ENCODE measurements around the gene CSMD2.
A peak's percentile ranks its signal among the peaks of the same experiment; 100 is the strongest.

CSMD2 gene

DNA sequence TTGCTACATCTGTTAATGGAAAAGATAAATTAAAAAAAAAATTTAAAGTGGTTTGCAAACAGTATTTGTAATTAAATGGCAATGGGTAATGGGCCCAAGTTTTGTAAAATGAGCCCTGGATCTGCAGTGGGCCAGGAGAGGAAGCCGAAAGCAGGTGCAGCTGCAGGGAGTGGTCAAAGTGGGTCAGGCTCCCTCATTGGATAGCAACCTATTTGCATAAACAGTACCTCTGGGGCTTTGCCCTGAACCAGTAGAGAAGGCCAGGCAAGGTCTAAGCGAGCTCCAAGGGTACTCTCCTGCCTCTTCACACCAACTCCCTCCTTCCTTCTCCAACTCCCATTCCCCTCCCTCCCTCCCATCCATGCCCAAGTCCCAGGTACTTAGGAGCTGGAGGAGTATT lies 162.2 kb downstream of the CSMD2 start:
- no peak overlapping the region for H3K27ac ChIP-seq (ENCODE audit: low read depth, low read length, severe bottlenecking)
- WGBS, 2 experiments (ENCODE audit: insufficient coverage in 2 of 2): 63 to 88% methylated on average over 1 of the region's 2 CpGs
- no peaks in the 10 kb centered on the region for H3K4me1 ChIP-seq (ENCODE audit: control insufficient read depth, insufficient read depth, low read length, poor library complexity, severe bottlenecking)
- H3K9me3 ChIP-seq (ENCODE audit: control insufficient read depth, low read length): no peaks in the 10 kb centered on the region
- no peaks in the 10 kb centered on the region for H3K36me3 ChIP-seq (ENCODE audit: control insufficient read depth, insufficient read depth, low read length)
- H3K4me3 ChIP-seq (ENCODE audit: extremely low read depth, insufficient read depth, low read length, poor library complexity, severe bottlenecking): no peak overlapping the region

DNA sequence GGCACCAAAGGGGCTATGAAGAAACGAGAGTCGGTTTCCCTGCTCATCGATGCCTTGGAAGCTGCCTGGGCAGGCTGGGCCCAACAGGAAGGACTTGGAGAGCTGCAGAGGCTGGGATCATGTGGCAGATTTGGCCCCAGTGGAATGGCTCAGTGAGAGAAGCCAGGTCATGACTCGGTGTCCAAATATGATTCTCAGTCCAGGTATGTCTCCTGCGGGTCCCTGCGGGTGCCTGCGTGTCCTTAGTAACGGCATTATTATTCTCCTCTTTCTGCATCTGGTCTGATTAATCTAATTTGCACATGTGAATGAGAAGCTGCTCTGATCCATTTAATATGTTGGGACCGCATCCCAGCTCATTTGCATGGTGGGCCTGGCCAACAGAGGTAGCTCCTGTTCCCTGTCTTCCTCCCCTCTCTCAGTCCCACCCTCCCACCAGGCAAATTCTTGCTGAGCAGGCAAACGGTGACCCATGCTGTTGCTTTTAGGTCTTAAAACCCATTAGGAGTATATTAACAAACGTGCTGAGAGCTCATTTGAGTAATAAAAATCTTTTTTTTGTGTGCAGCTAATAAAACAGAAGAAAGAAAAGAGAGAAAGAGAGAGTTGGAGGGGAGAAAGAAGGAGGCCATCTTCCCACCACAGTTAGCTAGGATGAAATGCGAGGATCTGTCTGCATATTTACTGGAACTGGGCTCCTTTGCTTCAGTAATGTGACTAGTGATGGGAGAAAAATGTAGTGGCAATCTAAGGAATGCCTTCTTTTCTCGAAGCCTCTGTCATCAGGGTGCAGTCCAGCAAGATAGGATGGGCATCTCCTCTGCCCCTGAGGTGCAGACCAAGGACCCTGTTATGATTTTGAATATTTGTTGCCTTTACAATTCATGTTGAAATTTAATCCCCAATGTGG lies 167.6 kb downstream of the CSMD2 start:
- H3K27ac ChIP-seq (ENCODE audit: low read depth, low read length, severe bottlenecking): no peak overlapping the region

DNA sequence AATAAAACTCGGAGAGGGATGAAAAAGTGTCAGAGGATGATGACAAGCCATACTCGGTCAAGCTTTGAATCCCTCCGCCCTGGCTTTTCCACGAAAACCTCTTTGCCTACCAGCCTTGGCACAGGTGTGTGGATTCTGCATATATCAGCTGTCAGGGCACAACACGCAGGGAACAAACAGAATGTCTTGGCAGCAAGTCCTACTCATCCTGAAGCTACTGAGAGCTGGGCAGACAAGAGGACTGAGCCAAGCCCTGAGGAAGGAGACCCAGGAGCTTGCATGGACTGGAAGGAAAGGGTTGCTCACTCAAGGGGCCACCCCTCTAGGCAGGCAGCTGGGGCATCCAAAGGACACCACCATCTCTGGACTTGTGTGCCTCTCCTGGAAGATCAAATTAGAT lies 168.7 kb downstream of the CSMD2 start:
- Histone ChIP-seq H3K27ac (ENCODE audit: low read depth, low read length, severe bottlenecking) (no peak overlapping the region), H3K4me3 (ENCODE audit: extremely low read depth, insufficient read depth, low read length, poor library complexity, severe bottlenecking) (no peak overlapping the region), H3K36me3 (ENCODE audit: control insufficient read depth, insufficient read depth, low read length) (no peaks in the 10 kb centered on the region), H3K4me1 (ENCODE audit: control insufficient read depth, insufficient read depth, low read length, poor library complexity, severe bottlenecking) (no peaks in the 10 kb centered on the region), H3K9me3 (ENCODE audit: control insufficient read depth, low read length) (no peaks in the 10 kb centered on the region)
- 100% methylated on average over 4 to 5 of the region's 5 CpGs for WGBS, 2 experiments (ENCODE audit: insufficient coverage in 2 of 2)

More for the DNA sequence above, 167.6 kb downstream of the CSMD2 start:
- WGBS, 2 experiments (ENCODE audit: insufficient coverage in 2 of 2): 84 to 87% methylated on average over 10 to 12 of the region's 13 CpGs
- Histone ChIP-seq H3K9me3 (ENCODE audit: control insufficient read depth, low read length) (no peaks in the 10 kb centered on the region), H3K4me3 (ENCODE audit: extremely low read depth, insufficient read depth, low read length, poor library complexity, severe bottlenecking) (no peak overlapping the region), H3K4me1 (ENCODE audit: control insufficient read depth, insufficient read depth, low read length, poor library complexity, severe bottlenecking) (no peaks in the 10 kb centered on the region), H3K36me3 (ENCODE audit: control insufficient read depth, insufficient read depth, low read length) (no peaks in the 10 kb centered on the region)

DNA sequence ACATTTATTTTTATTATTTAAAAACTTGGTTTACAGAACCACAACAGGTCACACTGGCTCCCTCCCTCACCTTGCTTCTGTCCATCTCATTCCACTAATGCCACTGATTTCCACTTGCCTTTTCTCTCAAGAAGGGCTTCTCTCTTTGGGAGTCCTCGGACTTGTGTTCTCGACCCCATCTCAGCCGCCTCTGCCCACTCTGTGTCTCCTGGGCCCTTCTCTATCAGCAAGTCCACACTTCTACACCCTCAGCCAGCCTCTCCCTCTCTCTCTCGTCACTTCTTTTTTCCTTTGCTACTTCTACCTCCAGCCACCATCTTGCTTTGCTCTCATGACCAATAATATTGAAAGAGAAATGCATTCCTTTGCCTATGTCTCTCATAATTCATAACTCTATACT lies 171.7 kb downstream of the CSMD2 start:
- no peak overlapping the region for H3K4me3 ChIP-seq (ENCODE audit: extremely low read depth, insufficient read depth, low read length, poor library complexity, severe bottlenecking)
- no peaks in the 10 kb centered on the region for H3K4me1 ChIP-seq (ENCODE audit: control insufficient read depth, insufficient read depth, low read length, poor library complexity, severe bottlenecking)
- WGBS, 2 experiments (ENCODE audit: insufficient coverage in 2 of 2): 94 to 98% methylated on average over 4 of the region's 4 CpGs
- H3K9me3 ChIP-seq (ENCODE audit: control insufficient read depth, low read length): no peaks in the 10 kb centered on the region
- no peaks in the 10 kb centered on the region for H3K36me3 ChIP-seq (ENCODE audit: control insufficient read depth, insufficient read depth, low read length)
- H3K27ac ChIP-seq (ENCODE audit: low read depth, low read length, severe bottlenecking): no peak overlapping the region

DNA sequence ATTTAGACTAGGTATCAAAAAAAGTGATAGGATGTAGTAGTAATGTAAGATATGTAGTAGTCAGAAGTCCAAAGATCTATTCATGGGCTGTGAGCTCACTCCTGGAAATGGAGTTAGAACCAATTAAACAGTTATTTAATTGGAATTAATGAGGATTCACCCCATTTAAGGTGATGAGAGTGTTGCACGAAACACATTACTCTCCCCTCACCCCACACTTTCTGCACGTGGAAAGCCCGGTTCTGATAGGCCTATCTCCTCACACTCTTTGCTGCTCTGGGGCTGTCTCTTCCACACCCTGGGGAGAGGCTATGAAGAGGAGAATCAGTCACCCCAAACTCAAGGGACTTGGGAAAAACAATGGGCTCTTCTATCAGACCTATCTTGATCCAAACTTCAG lies 174.7 kb downstream of the CSMD2 start:
- Histone ChIP-seq H3K4me1 (ENCODE audit: control insufficient read depth, insufficient read depth, low read length, poor library complexity, severe bottlenecking) (peaks cover 14% of the 10 kb centered on the region), H3K36me3 (ENCODE audit: control insufficient read depth, insufficient read depth, low read length) (no peaks in the 10 kb centered on the region), H3K9me3 (ENCODE audit: control insufficient read depth, low read length) (no peaks in the 10 kb centered on the region), H3K4me3 (ENCODE audit: extremely low read depth, insufficient read depth, low read length, poor library complexity, severe bottlenecking) (no peak overlapping the region), H3K27ac (ENCODE audit: low read depth, low read length, severe bottlenecking) (no peak overlapping the region)
- WGBS, 2 experiments (ENCODE audit: insufficient coverage in 2 of 2): no CpG with 5 or more reads among the region's 3 CpGs

DNA sequence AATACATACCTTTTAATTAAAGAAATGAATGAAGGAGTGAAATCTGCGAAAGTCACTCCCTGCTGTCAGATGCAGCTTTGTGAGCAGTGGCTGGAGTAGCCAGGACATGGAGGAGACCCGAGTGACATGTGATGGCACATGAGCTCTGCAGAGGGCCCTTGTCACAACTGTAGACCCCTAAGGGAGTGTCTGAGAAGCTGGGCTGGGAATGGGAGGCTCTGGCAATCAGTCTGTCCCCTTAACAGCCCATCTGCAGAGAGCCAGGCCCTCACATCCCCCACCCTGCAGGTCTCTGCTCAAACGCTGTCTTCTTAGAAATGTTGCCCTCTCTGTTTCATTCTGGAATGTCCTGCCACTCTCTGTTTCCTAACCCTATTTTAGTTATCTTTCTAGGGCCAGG lies 176.9 kb downstream of the CSMD2 start:
- 79 to 83% methylated on average over 2 to 3 of the region's 3 CpGs for WGBS, 2 experiments (ENCODE audit: insufficient coverage in 2 of 2)
- H3K4me1 ChIP-seq (ENCODE audit: control insufficient read depth, insufficient read depth, low read length, poor library complexity, severe bottlenecking): peaks cover 19% of the 10 kb centered on the region
- H3K4me3 ChIP-seq (ENCODE audit: extremely low read depth, insufficient read depth, low read length, poor library complexity, severe bottlenecking): no peak overlapping the region
- H3K9me3 ChIP-seq (ENCODE audit: control insufficient read depth, low read length): no peaks in the 10 kb centered on the region
- no peaks in the 10 kb centered on the region for H3K36me3 ChIP-seq (ENCODE audit: control insufficient read depth, insufficient read depth, low read length)
- H3K27ac ChIP-seq (ENCODE audit: low read depth, low read length, severe bottlenecking): no peak overlapping the region

DNA sequence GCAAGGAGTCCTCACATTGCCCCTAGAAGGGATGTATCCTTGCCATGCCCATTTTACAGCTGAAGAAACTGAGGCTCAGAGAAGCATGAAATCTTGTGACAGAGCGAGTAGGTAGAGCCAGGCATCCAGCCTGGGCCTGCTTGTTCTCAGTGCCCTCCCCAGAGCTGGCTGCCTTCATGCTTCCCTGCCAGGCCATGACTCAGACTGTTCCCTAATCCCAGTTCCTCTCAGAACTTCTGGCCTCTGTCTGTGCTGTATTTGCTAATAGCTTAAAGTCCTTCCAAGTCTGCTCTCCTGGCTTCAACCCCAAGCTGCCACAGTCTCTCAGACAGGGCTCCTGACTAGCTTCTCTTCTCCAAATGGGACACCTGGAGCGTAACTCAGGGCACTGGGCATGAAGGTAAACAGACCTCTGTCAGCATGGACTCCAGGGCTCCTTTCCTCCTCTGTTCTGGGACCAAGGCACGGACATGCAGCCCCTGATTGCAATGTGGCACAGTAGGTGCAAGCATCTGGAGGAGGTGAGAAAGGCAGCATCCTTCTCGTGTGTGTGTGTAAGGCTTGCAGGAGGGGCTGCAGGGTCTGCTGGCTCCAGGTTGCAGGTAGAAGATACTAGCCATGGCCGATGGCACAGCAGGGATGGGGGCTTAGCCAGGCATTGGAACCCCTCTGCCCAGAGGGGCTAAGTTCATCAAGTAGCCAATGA lies 178.5 kb downstream of the CSMD2 start:
- H3K9me3 ChIP-seq (ENCODE audit: control insufficient read depth, low read length): no peaks in the 10 kb centered on the region
- H3K27ac ChIP-seq (ENCODE audit: low read depth, low read length, severe bottlenecking): peak overlapping the region; percentile 53
- H3K36me3 ChIP-seq (ENCODE audit: control insufficient read depth, insufficient read depth, low read length): no peaks in the 10 kb centered on the region
- H3K4me3 ChIP-seq (ENCODE audit: extremely low read depth, insufficient read depth, low read length, poor library complexity, severe bottlenecking): no peak overlapping the region
- WGBS, 2 experiments (ENCODE audit: insufficient coverage in 2 of 2): 83 to 100% methylated on average over 2 to 4 of the region's 5 CpGs
- peaks cover 19% of the 10 kb centered on the region for H3K4me1 ChIP-seq (ENCODE audit: control insufficient read depth, insufficient read depth, low read length, poor library complexity, severe bottlenecking)

DNA sequence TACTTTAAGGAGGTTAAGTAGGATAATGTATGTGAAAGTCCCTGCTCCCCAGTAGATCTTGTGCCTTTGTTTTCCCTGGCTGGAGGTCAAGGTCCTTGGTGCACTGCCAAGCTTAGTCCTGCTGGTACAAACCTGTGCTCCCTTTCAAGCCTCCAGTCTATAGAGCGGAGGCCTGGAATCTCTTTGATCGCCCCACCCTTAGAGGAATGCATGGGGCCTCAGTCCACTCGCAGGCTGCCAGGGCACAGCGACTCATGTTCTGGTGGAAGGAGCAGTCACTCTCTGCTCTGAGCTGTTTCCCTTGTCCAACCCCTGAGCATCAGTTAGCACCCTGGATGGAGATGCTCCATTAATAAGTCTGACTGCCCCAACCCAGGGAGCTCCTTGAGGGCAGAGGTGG lies 179.4 kb downstream of the CSMD2 start:
- WGBS, 2 experiments (ENCODE audit: insufficient coverage in 2 of 2): 71 to 84% methylated on average over 3 to 4 of the region's 4 CpGs
- Histone ChIP-seq H3K36me3 (ENCODE audit: control insufficient read depth, insufficient read depth, low read length) (no peaks in the 10 kb centered on the region), H3K4me1 (ENCODE audit: control insufficient read depth, insufficient read depth, low read length, poor library complexity, severe bottlenecking) (peaks cover 19% of the 10 kb centered on the region)

DNA sequence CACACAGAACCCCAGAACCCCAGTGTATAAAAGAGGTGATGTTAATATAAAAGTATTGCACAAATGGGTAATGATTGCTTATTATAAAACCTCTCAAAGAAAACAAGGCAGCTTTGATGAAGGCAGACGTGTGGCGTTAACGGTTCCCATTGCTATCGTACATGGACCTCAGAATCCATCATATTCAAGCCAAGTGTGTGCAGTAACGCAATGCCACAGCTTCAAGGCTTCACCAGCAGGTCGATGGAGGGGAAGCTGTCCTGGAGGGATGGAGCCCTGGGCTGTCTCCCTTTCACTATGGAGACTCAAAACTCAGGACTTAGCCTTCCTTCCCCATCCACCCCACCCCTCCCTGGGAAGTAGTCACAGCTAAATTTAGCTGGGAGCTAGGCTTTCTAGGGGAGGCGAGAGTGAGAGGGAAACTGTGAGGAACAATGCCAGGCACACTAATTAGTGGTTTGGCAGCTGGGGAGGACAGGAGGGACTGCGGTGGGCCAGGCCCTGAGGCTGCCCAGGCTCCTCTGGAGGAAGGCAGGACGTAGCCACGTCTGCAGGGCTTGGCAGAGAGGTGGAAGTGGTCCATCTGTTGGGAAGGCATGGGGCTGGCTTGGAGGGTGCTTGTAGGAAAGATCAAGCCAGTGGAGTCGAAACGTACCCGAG lies 180.0 kb downstream of the CSMD2 start:
- WGBS, 2 experiments (ENCODE audit: insufficient coverage in 2 of 2): 86 to 90% methylated on average over 13 of the region's 13 CpGs
- Histone ChIP-seq H3K27ac (ENCODE audit: low read depth, low read length, severe bottlenecking) (no peak overlapping the region), H3K36me3 (ENCODE audit: control insufficient read depth, insufficient read depth, low read length) (no peaks in the 10 kb centered on the region), H3K9me3 (ENCODE audit: control insufficient read depth, low read length) (no peaks in the 10 kb centered on the region), H3K4me3 (ENCODE audit: extremely low read depth, insufficient read depth, low read length, poor library complexity, severe bottlenecking) (no peak overlapping the region), H3K4me1 (ENCODE audit: control insufficient read depth, insufficient read depth, low read length, poor library complexity, severe bottlenecking) (peaks cover 19% of the 10 kb centered on the region)

More for the DNA sequence above, 179.4 kb downstream of the CSMD2 start:
- H3K27ac ChIP-seq (ENCODE audit: low read depth, low read length, severe bottlenecking): peak overlapping the region; percentile 36
- no peaks in the 10 kb centered on the region for H3K9me3 ChIP-seq (ENCODE audit: control insufficient read depth, low read length)
- H3K4me3 ChIP-seq (ENCODE audit: extremely low read depth, insufficient read depth, low read length, poor library complexity, severe bottlenecking): no peak overlapping the region

DNA sequence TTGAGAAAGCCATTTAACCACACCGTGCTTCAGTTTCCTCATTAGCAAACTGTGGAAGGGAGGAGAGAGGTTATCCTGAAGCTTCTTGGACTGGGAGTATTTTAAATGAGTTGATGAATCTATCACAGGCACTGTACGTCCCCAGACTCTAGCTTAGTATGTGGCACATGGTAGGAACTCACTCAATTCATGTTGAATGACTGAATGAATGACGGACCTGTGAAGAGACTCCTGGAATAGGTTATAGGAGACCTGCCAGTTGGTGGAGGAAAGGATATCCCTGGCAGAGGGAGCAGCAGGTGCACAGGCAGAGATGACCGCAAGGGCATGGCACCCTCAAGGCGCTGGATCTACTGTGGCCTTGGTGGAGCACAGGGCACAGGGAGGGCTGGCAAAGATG lies 182.6 kb downstream of the CSMD2 start:
- peaks cover 19% of the 10 kb centered on the region for H3K4me1 ChIP-seq (ENCODE audit: control insufficient read depth, insufficient read depth, low read length, poor library complexity, severe bottlenecking)
- H3K36me3 ChIP-seq (ENCODE audit: control insufficient read depth, insufficient read depth, low read length): no peaks in the 10 kb centered on the region
- no peaks in the 10 kb centered on the region for H3K9me3 ChIP-seq (ENCODE audit: control insufficient read depth, low read length)
- WGBS, 2 experiments (ENCODE audit: insufficient coverage in 2 of 2): 92% methylated on average over 4 to 5 of the region's 5 CpGs
- no peak overlapping the region for H3K4me3 ChIP-seq (ENCODE audit: extremely low read depth, insufficient read depth, low read length, poor library complexity, severe bottlenecking)
- no peak overlapping the region for H3K27ac ChIP-seq (ENCODE audit: low read depth, low read length, severe bottlenecking)

Data from mesodermal cell (in vitro differentiated cells).